RPMI8226 (cell line): ENCODE data around the gene SIKE1.
"Not testable (repeated sequence)": the region's sequence is repeated elsewhere in the genome, so short reads cannot be mapped to it uniquely, and the experiment has no call there.

Experiments used
- DNase-seq: peaks from one replicate; pipeline ENCODE4 v3.0.0-alpha.2; 2015

The SIKE1 gene

GRCh38 chr1:114780344-114781226 lies at the start of gene SIKE1:
TSS of gene SIKE1 (minus strand) at chr1:114780685. CDS start at chr1:114780607, 78 bp downstream.
- peak; percentile 94 for DNase-seq

- DNase-seq: not testable (repeated sequence)
Observed at GRCh38 chr1:114830075-114830474, 49.6 kb upstream of the SIKE1 start.

GRCh38 chr1:114828251-114828650 lies 47.8 kb upstream of the SIKE1 start:
- no peak for DNase-seq

GRCh38 chr1:114821978-114822377 lies 41.5 kb upstream of the SIKE1 start:
- no peak for DNase-seq

- DNase-seq: no peak
Observed at GRCh38 chr1:114820392-114820791, 39.9 kb upstream of the SIKE1 start.

- DNase-seq: no peak
Observed at GRCh38 chr1:114819869-114820268, 39.4 kb upstream of the SIKE1 start.

GRCh38 chr1:114804449-114804848 lies 24.0 kb upstream of the SIKE1 start:
- not testable (repeated sequence) for DNase-seq

GRCh38 chr1:114803001-114803400 lies 22.5 kb upstream of the SIKE1 start:
- no peak for DNase-seq

GRCh38 chr1:114794038-114794437 lies 13.6 kb upstream of the SIKE1 start:
- DNase-seq: no peak

GRCh38 chr1:114790581-114790980 lies 10.1 kb upstream of the SIKE1 start:
- not testable (repeated sequence) for DNase-seq

- DNase-seq: not testable (repeated sequence)
Observed at GRCh38 chr1:114786440-114786839, 6.0 kb upstream of the SIKE1 start.

GRCh38 chr1:114782476-114782875 lies 2.0 kb upstream of the SIKE1 start:
- DNase-seq: no peak

GRCh38 chr1:114779722-114780121 lies 763 bp downstream of the SIKE1 start:
- no peak for DNase-seq

- not testable (repeated sequence) for DNase-seq
Observed at GRCh38 chr1:114776726-114777125, 3.8 kb downstream of the SIKE1 start.

GRCh38 chr1:114771992-114772391 lies 8.5 kb downstream of the SIKE1 start:
- DNase-seq: no peak

- no peak for DNase-seq
Observed at GRCh38 chr1:114770989-114771388, 9.5 kb downstream of the SIKE1 start.

- no peak for DNase-seq
Observed at GRCh38 chr1:114764689-114765088, 15.8 kb downstream of the SIKE1 start.

GRCh38 chr1:114758256-114758832 lies 22.1 kb downstream of the SIKE1 start:
- DNase-seq: no peak

- peak; percentile 97 for DNase-seq
Observed at GRCh38 chr1:114757455-114758255, 22.8 kb downstream of the SIKE1 start, which contains the start of gene CSDE1. TSS of gene CSDE1 (minus strand) at chr1:114757984. CDS start at chr1:114739890, 18,094 bp downstream.

GRCh38 chr1:114756949-114757454 lies 23.5 kb downstream of the SIKE1 start:
- no peak for DNase-seq

- DNase-seq: peak; percentile 30
Observed at GRCh38 chr1:114756009-114756892, 24.2 kb downstream of the SIKE1 start.
